HEK293 (cell line): ENCODE data around the gene PLIN4.

Experiments
- CTCF ChIA-PET: fragments of 350-600 bp; formaldehyde crosslinking; extraction: SDS; loops from one replicate; lab custom pipeline; 2021; ENCODE audit warnings: antibody characterized with exemption; lab: Yijun Ruan, JAX
- POLR2A ChIA-PET: fragments of 300-600 bp; formaldehyde crosslinking; extraction: SDS; loops from one replicate; lab custom pipeline; 2020; ENCODE audit warnings: antibody characterized with exemption, inconsistent platforms; lab: Yijun Ruan, JAX
- H3K27ac ChIP-seq: fragments of 200-500 bp; sonication (Bioruptor generic); 2 replicates; pipeline ENCODE4 v1.5.1; 2014; ENCODE audit warnings: low read depth, low read length, control low read depth, inconsistent platforms; ENCODE audit errors: extremely low read depth
- H3K36me3 ChIP-seq, 2 experiments: fragments of 200-500 bp in 1 of 2; sonication (Bioruptor generic) in 1 of 2; 1 replicate in 1 of 2; 2 replicates in 1 of 2; pipeline ENCODE4 v1.5.1; 2014 to 2017; ENCODE audit warnings: inconsistent platforms in 2 of 2, low read length in 2 of 2; ENCODE audit not compliant: control insufficient read depth in 2 of 2, insufficient read depth in 1 of 2
- H3K4me1 ChIP-seq: fragments of 200-500 bp; sonication (Bioruptor generic); 2 replicates; pipeline ENCODE4 v1.5.1; 2014; ENCODE audit warnings: mild to moderate bottlenecking, low read length, inconsistent platforms; ENCODE audit not compliant: control insufficient read depth, insufficient read depth
- H3K4me3 ChIP-seq: 2 replicates; pipeline ENCODE4 v1.5.1; 2011; ENCODE audit warnings: low read depth, mild to moderate bottlenecking, control low read depth, low read length, moderate library complexity
- H3K9me3 ChIP-seq: fragments of 200-500 bp; sonication (Bioruptor generic); 2 replicates; pipeline ENCODE4 v1.5.1; 2014; ENCODE audit warnings: low read depth, low read length, inconsistent platforms; ENCODE audit not compliant: control insufficient read depth, insufficient read depth
- GLI4 ChIP-seq: fragments of 450-650 bp; formaldehyde crosslinking; IDR thresholded peaks from 2 replicates; pipeline ENCODE4 v1.5.1; 2016; ENCODE audit warnings: missing biosample characterization, missing genetic modification characterization
- ZBTB17 ChIP-seq: fragments of 450-650 bp; formaldehyde crosslinking; IDR thresholded peaks from 2 replicates; pipeline ENCODE4 v1.5.1; 2016; ENCODE audit warnings: missing biosample characterization, missing genetic modification characterization
- ZFP3 ChIP-seq: fragments of 450-650 bp; formaldehyde crosslinking; IDR thresholded peaks from 2 replicates; pipeline ENCODE4 v1.5.1; 2016; ENCODE audit warnings: low read depth, missing biosample characterization, missing genetic modification characterization
- ZFP37 ChIP-seq: fragments of 450-650 bp; formaldehyde crosslinking; IDR thresholded peaks from 2 replicates; pipeline ENCODE4 v1.5.1; 2016; ENCODE audit warnings: missing biosample characterization, missing genetic modification characterization
- ZFP41 ChIP-seq: fragments of 450-650 bp; formaldehyde crosslinking; IDR thresholded peaks from 2 replicates; pipeline ENCODE4 v1.5.1; 2016; ENCODE audit warnings: missing biosample characterization, missing genetic modification characterization, borderline replicate concordance
- ZNF121 ChIP-seq: fragments of 450-650 bp; formaldehyde crosslinking; IDR thresholded peaks from 2 replicates; pipeline ENCODE4 v1.5.1; 2016; ENCODE audit warnings: missing biosample characterization, missing genetic modification characterization
- ZNF146 ChIP-seq: fragments of 450-650 bp; formaldehyde crosslinking; IDR thresholded peaks from 2 replicates; pipeline ENCODE4 v1.5.1; 2016; ENCODE audit warnings: missing biosample characterization, missing genetic modification characterization
- ZNF157 ChIP-seq: fragments of 450-650 bp; formaldehyde crosslinking; IDR thresholded peaks from 2 replicates; pipeline ENCODE4 v1.5.1; 2016; ENCODE audit warnings: missing biosample characterization, missing genetic modification characterization
- ZNF169 ChIP-seq: fragments of 450-650 bp; formaldehyde crosslinking; IDR thresholded peaks from 2 replicates; pipeline ENCODE4 v1.5.1; 2016; ENCODE audit warnings: missing biosample characterization, missing genetic modification characterization
- ZNF433 ChIP-seq: fragments of 450-650 bp; formaldehyde crosslinking; IDR thresholded peaks from 2 replicates; pipeline ENCODE4 v1.5.1; 2016; ENCODE audit warnings: missing biosample characterization, missing genetic modification characterization, low read depth
- ZNF624 ChIP-seq: fragments of 450-650 bp; formaldehyde crosslinking; IDR thresholded peaks from 2 replicates; pipeline ENCODE4 v1.5.1; 2017; ENCODE audit warnings: missing biosample characterization, missing genetic modification characterization
- ZNF629 ChIP-seq: fragments of 450-650 bp; formaldehyde crosslinking; IDR thresholded peaks from 2 replicates; pipeline ENCODE4 v1.5.1; 2017; ENCODE audit warnings: missing biosample characterization, missing genetic modification characterization
- ZNF654 ChIP-seq: fragments of 450-650 bp; formaldehyde crosslinking; IDR thresholded peaks from 2 replicates; pipeline ENCODE4 v1.5.1; 2016; ENCODE audit warnings: low read depth, missing biosample characterization, missing genetic modification characterization
- TF ChIP-seq, protein P1 (sequence below): fragments of 450-650 bp; formaldehyde crosslinking; IDR thresholded peaks from 2 replicates; pipeline ENCODE4 v1.5.1; 2016; ENCODE audit warnings: missing biosample characterization, missing genetic modification characterization
- TF ChIP-seq, protein P2 (sequence below): fragments of 450-650 bp; formaldehyde crosslinking; IDR thresholded peaks from 2 replicates; pipeline ENCODE4 v1.5.1; 2017; ENCODE audit warnings: missing biosample characterization, mild to moderate bottlenecking, missing genetic modification characterization, moderate library complexity
- TF ChIP-seq, protein P3 (sequence below): fragments of 450-650 bp; formaldehyde crosslinking; conservative IDR thresholded peaks from 2 replicates; pipeline ENCODE4 v1.5.1; 2016; ENCODE audit warnings: low read depth, missing biosample characterization, missing genetic modification characterization

The PLIN4 gene

DNA sequence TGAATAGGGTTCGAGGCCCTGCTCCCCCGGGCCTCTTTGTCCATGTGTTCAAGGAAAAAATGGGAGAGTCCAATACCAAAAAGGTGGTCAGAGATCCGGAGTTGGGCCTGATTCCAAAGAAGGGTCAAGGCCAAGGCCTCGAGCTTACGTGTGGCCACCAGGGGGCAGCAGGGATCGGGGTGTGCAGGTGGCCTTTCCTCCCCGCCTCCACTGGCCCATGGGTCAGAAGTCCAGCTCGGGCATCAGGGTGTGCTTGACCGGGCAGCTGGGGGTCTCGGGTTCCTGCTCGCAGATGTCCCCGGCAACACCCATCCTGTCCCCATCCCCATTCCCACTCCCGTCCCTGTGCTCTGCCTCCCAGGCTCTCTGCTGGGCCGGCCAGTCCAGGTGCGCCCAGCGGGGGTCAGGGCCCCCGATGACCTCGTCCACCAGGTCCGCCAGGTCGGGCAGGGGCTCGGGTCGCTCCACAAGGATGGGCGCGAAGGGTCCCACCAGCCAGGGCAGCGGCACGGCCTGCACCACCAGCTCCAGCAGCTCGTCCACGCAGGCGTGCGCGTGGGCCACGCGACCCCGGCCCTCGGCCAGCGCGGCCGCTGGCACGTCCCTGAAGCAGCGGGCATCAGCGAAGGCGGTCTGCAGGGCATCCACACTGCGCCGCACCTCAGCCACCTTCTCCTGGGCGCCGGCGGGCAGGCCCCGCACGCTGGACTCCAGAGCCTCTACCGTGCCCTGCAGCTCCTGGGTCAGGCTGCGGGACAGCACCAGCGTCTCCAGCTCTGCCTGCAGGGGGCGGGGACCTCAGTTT lies 5.2 kb upstream of the PLIN4 start (continued):
- TF ChIP-seq, protein P1, sequence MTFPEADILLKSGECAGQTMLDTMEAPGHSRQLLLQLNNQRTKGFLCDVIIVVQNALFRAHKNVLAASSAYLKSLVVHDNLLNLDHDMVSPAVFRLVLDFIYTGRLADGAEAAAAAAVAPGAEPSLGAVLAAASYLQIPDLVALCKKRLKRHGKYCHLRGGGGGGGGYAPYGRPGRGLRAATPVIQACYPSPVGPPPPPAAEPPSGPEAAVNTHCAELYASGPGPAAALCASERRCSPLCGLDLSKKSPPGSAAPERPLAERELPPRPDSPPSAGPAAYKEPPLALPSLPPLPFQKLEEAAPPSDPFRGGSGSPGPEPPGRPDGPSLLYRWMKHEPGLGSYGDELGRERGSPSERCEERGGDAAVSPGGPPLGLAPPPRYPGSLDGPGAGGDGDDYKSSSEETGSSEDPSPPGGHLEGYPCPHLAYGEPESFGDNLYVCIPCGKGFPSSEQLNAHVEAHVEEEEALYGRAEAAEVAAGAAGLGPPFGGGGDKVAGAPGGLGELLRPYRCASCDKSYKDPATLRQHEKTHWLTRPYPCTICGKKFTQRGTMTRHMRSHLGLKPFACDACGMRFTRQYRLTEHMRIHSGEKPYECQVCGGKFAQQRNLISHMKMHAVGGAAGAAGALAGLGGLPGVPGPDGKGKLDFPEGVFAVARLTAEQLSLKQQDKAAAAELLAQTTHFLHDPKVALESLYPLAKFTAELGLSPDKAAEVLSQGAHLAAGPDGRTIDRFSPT (tag by site-specific recombination) = no peak
- TF ChIP-seq ZFP41 (tag by site-specific recombination) (no peak), GLI4 (no peak)

DNA sequence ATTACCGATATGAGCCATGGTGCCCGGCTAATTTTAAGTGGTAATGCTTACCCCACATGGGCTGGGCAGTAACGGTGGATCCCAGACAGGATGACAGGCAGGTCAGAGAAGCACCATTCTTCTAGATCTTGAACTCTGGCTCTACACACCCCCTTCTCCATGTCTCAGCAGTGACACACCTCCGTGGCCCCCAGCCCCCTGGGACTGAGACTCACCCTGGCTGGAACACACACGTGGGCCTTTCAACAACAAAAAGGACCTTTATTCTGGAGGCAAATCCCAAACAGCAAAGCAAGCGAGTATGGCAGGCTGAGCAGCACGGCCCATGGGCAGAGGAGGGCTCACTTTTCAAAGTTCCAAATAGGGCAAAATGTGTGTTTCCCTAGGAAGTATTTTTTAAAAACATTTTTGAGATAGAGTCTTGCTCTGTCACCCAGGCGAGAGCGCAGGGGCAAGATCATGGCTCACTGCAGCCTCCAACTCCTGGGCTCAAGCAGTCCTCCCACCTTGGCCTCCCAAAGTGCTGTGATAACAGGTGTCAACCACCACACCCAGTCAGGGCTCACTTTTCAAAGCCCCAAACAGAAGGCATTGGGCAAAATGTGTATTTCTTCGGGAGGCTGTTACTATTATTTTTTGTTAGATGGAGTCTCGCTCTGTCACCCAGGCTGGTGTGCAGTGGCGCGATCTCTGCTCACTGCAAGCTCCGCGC lies 4.2 kb upstream of the PLIN4 start:
- ChIA-PET CTCF (interaction anchor here (0.5 to 5.2 kb wide), 21 partner anchors 8 to 390 kb away, joined by 3 to 72 read pairs (median 5); partner anchors contain the start of genes HDGFL2, LRG1, MYDGF and PLIN5), POLR2A (no interaction called here)
- Histone ChIP-seq H3K9me3 (no peaks in the 10 kb centered on the region), H3K36me3 (no peaks in the 10 kb centered on the region), H3K4me3 (no peak overlapping the region), H3K27ac (no peak overlapping the region), H3K4me1 (no peaks in the 10 kb centered on the region)
- TF ChIP-seq ZNF169 (tag by site-specific recombination) = no peak
- no peak for TF ChIP-seq ZNF433 (tag by site-specific recombination)
- no peak for TF ChIP-seq ZNF629 (tag by site-specific recombination)
- no peak for TF ChIP-seq ZNF157
- no peak for TF ChIP-seq ZNF146 (tag by site-specific recombination)
- no peak for TF ChIP-seq ZFP3 (tag by site-specific recombination)
- TF ChIP-seq ZNF654 (tag by site-specific recombination) = no peak

DNA sequence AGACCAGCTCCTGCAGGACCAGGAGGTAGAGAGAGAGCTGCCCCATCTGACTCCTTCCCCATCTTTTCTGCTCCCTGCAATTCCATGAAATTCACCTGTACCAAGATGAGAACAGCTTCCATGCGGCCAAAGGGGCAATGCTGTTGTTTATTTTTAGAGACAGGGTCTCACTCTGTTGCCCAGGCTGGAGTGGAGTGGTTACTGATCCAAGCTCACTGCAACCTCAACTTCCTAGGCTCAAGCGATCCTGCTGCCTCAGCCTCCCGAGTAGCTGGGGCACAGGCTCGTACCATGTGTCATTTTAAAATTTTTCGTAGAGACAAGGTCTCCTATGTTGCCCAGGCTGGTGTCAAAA lies 3.6 kb upstream of the PLIN4 start:
- Histone ChIP-seq H3K36me3 (no peaks in the 10 kb centered on the region), H3K9me3 (no peaks in the 10 kb centered on the region)
- TF ChIP-seq ZBTB17 (tag by site-specific recombination) (no peak), ZNF121 (tag by site-specific recombination) (0 out of 2 replicates have a peak, but pooled peaks have one; percentile 43)
- TF ChIP-seq, all 188 proteins: peak for 1
- Histone ChIP-seq H3K4me1 (no peaks in the 10 kb centered on the region), H3K27ac (no peak overlapping the region), H3K4me3 (no peak overlapping the region)
- ChIA-PET POLR2A (interaction anchor here (1.1 kb wide), 1 partner anchor 13 kb away, joined by 3 read pairs; the partner anchor contains the start of gene PLIN5), CTCF (interaction anchor here (0.5 to 5.2 kb wide), 5 partner anchors 12 to 337 kb away, joined by 3 to 41 read pairs (median 5); no protein-coding TSS in a partner anchor)

DNA sequence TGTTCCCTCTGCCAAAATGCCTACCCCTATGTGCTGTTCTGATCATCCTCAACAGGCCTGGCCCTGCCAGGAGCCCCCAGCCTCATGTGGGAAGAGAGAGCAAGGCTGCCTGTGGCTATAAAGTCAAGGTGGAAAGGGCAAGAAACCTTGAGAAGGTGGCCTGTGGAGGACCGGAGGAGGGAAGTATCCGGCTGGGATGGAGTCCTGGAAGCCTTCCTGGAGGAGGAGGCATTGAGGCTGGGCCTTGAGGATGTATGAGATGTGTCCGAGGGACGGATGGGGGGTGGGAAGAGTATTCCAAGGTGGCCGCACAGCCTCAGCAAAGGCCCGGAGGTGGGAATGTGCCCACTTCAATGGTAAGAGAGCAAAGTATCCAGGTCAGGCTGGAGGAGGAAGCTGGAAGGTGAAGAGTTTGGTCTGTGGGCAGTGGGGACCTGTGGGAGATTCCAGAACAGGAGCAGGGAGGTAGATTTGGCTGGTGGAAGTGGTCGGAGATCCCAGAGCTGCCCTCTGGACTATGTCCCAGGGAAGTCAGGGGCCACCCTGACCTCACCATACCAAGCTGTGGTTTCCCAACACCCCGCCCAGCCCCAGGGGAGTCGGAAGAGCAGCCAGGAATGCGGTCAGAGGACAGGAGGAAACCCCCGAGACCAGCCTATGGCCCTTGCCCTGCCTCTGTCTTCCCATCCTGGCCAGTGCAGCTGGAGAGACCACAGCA lies 3.0 kb upstream of the PLIN4 start:
- ChIA-PET POLR2A (interaction anchor here (1.1 kb wide), 1 partner anchor 14 kb away, joined by 3 read pairs; the partner anchor contains the start of gene PLIN5), CTCF (interaction anchor here (0.5 to 5.2 kb wide), 7 partner anchors 13 to 337 kb away, joined by 3 to 41 read pairs (median 4); no protein-coding TSS in a partner anchor)
- Histone ChIP-seq H3K4me1 (no peaks in the 10 kb centered on the region), H3K27ac (no peak overlapping the region), H3K36me3 (no peaks in the 10 kb centered on the region), H3K9me3 (no peaks in the 10 kb centered on the region), H3K4me3 (no peak overlapping the region)
- TF ChIP-seq, protein P2, sequence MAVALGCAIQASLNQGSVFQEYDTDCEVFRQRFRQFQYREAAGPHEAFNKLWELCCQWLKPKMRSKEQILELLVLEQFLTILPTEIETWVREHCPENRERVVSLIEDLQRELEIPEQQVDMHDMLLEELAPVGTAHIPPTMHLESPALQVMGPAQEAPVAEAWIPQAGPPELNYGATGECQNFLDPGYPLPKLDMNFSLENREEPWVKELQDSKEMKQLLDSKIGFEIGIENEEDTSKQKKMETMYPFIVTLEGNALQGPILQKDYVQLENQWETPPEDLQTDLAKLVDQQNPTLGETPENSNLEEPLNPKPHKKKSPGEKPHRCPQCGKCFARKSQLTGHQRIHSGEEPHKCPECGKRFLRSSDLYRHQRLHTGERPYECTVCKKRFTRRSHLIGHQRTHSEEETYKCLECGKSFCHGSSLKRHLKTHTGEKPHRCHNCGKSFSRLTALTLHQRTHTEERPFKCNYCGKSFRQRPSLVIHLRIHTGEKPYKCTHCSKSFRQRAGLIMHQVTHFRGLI (tag by site-specific recombination) = no peak
- TF ChIP-seq ZNF624 (tag by site-specific recombination) (no peak), ZFP37 (tag by site-specific recombination) (no peak)
- TF ChIP-seq, protein P3, sequence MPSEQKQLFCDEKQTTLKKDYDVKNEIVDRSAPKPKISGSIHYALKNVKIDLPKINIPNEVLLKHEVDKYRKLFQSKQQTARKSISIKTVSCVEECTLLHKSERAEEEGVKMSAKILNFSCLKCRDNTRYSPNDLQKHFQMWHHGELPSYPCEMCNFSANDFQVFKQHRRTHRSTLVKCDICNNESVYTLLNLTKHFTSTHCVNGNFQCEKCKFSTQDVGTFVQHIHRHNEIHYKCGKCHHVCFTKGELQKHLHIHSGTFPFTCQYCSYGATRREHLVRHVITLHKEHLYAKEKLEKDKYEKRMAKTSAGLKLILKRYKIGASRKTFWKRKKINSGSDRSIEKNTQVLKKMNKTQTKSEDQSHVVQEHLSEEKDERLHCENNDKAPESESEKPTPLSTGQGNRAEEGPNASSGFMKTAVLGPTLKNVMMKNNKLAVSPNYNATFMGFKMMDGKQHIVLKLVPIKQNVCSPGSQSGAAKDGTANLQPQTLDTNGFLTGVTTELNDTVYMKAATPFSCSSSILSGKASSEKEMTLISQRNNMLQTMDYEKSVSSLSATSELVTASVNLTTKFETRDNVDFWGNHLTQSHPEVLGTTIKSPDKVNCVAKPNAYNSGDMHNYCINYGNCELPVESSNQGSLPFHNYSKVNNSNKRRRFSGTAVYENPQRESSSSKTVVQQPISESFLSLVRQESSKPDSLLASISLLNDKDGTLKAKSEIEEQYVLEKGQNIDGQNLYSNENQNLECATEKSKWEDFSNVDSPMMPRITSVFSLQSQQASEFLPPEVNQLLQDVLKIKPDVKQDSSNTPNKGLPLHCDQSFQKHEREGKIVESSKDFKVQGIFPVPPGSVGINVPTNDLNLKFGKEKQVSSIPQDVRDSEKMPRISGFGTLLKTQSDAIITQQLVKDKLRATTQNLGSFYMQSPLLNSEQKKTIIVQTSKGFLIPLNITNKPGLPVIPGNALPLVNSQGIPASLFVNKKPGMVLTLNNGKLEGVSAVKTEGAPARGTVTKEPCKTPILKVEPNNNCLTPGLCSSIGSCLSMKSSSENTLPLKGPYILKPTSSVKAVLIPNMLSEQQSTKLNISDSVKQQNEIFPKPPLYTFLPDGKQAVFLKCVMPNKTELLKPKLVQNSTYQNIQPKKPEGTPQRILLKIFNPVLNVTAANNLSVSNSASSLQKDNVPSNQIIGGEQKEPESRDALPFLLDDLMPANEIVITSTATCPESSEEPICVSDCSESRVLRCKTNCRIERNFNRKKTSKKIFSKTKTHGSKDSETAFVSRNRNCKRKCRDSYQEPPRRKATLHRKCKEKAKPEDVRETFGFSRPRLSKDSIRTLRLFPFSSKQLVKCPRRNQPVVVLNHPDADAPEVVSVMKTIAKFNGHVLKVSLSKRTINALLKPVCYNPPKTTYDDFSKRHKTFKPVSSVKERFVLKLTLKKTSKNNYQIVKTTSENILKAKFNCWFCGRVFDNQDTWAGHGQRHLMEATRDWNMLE (tag by site-specific recombination) = no peak
